ENCODE measurements around the gene SELENOM.
A peak's percentile ranks its signal among the peaks of the same experiment; 100 is the strongest.

The SELENOM gene

GRCh38 chr22:31125521-31126117, 18.3 kb upstream of the SELENOM start:
- no peak overlapping the region for H2BK120ac ChIP-seq (ENCODE audit: low read depth, low read length)
- peaks cover 17% of the 10 kb centered on the region for H3K4me1 ChIP-seq (ENCODE audit: control insufficient read depth, insufficient read depth, low read depth, low read length)
- peaks cover 4 to 56% of the 10 kb centered on the region in 2 experiments for H3K27me3 ChIP-seq (ENCODE audit: control insufficient read depth in 1 of 2, insufficient read depth in 1 of 2, low read length in 2 of 2)
- no peak overlapping the region for H2BK12ac ChIP-seq (ENCODE audit: low read length in 2 of 2)
- H2AFZ ChIP-seq (ENCODE audit: low read depth, low read length) = no peak overlapping the region
- H2BK5ac ChIP-seq (ENCODE audit: low read depth, low read length, poor library complexity, severe bottlenecking) = no peak overlapping the region
- no peak overlapping the region for H3K4me2 ChIP-seq (ENCODE audit: low read length, poor library complexity, severe bottlenecking)
- H3K4me3 ChIP-seq (ENCODE audit: insufficient read depth in 1 of 2, low read depth in 1 of 2, low read length in 2 of 2) = no peak overlapping the region
- H3K9ac ChIP-seq (ENCODE audit: low read length) = no peak overlapping the region
- peaks cover 0 to 3% of the 10 kb centered on the region in 2 experiments for H3K36me3 ChIP-seq (ENCODE audit: control insufficient read depth in 1 of 2, insufficient read depth in 2 of 2, low read depth in 1 of 2, low read length in 2 of 2)
- 81% methylated on average over 12 of the region's 12 CpGs for WGBS
- no peak for DNase-seq
- H3K79me1 ChIP-seq (replicated peaks; ENCODE audit: low read length, poor library complexity, severe bottlenecking) = no peaks in the 10 kb centered on the region
- no peak overlapping the region for H4K91ac ChIP-seq (ENCODE audit: low read length)
- no peak overlapping the region for H3K18ac ChIP-seq (ENCODE audit: low read depth in 1 of 2, low read length in 2 of 2)
- H3K27ac ChIP-seq (ENCODE audit: low read length, poor library complexity, severe bottlenecking) = no peak overlapping the region
- no peak overlapping the region for H3K4ac ChIP-seq (ENCODE audit: low read depth in 1 of 2, low read length in 2 of 2)
- H4K8ac ChIP-seq (ENCODE audit: low read length) = no peak overlapping the region
- no peak overlapping the region for H3K23ac ChIP-seq (ENCODE audit: low read length in 2 of 2)
- no peak overlapping the region for H3K14ac ChIP-seq (ENCODE audit: low read length in 2 of 2)
- H2AK5ac ChIP-seq (ENCODE audit: low read length, severe bottlenecking) = no peak overlapping the region
- H3K9me3 ChIP-seq (ENCODE audit: control insufficient read depth, low read length) = no peaks in the 10 kb centered on the region
- H2BK15ac ChIP-seq (ENCODE audit: low read depth, poor library complexity, severe bottlenecking) = peak overlapping the region; percentile 33

DNA sequence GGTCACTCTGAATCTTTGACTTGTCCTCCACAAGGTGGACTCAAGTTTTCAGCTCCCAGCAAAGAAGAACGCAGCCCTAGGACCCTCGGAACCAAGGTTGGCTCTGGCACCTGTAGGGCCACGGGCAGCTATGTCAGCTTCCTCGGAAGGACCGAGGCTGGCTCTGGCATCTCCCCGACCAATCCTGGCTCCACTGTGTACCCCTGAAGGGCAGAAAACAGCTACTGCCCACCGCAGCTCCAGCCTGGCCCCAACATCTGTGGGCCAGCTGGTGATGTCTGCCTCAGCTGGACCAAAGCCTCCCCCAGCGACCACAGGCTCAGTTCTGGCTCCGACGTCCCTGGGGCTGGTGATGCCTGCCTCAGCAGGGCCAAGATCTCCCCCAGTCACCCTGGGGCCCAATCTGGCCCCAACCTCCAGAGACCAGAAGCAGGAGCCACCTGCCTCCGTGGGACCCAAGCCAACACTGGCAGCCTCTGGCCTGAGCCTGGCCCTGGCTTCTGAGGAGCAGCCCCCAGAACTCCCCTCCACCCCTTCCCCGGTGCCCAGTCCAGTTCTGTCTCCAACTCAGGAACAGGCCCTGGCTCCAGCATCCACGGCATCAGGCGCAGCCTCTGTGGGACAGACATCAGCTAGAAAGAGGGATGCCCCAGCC, 17.6 kb upstream of the SELENOM start:
- no peak overlapping the region for H3K23ac ChIP-seq (ENCODE audit: low read length in 2 of 2)
- no peaks in the 10 kb centered on the region for H3K79me1 ChIP-seq (replicated peaks; ENCODE audit: low read length, poor library complexity, severe bottlenecking)
- no peak overlapping the region for H2AK5ac ChIP-seq (ENCODE audit: low read length, severe bottlenecking)
- no peak overlapping the region for H2BK15ac ChIP-seq (ENCODE audit: low read depth, poor library complexity, severe bottlenecking)
- H4K8ac ChIP-seq (ENCODE audit: low read length) = no peak overlapping the region
- H3K4me1 ChIP-seq (ENCODE audit: control insufficient read depth, insufficient read depth, low read depth, low read length) = peaks cover 17% of the 10 kb centered on the region
- peaks cover 4 to 56% of the 10 kb centered on the region in 2 experiments for H3K27me3 ChIP-seq (ENCODE audit: control insufficient read depth in 1 of 2, insufficient read depth in 1 of 2, low read length in 2 of 2)
- H3K36me3 ChIP-seq (ENCODE audit: control insufficient read depth in 1 of 2, insufficient read depth in 2 of 2, low read depth in 1 of 2, low read length in 2 of 2) = peaks cover 0 to 3% of the 10 kb centered on the region in 2 experiments
- no peak for DNase-seq
- 85% methylated on average over 14 of the region's 14 CpGs for WGBS
- H3K4me3 ChIP-seq (ENCODE audit: insufficient read depth in 1 of 2, low read depth in 1 of 2, low read length in 2 of 2) = no peak overlapping the region
- H3K4ac ChIP-seq (ENCODE audit: low read depth in 1 of 2, low read length in 2 of 2) = no peak overlapping the region
- H3K14ac ChIP-seq (ENCODE audit: low read length in 2 of 2) = no peak overlapping the region
- no peak overlapping the region for H3K9ac ChIP-seq (ENCODE audit: low read length)
- no peak overlapping the region for H2BK120ac ChIP-seq (ENCODE audit: low read depth, low read length)
- no peak overlapping the region for H2AFZ ChIP-seq (ENCODE audit: low read depth, low read length)
- no peak overlapping the region for H3K18ac ChIP-seq (ENCODE audit: low read depth in 1 of 2, low read length in 2 of 2)
- peak overlapping the region; percentile 4 for H4K91ac ChIP-seq (ENCODE audit: low read length)
- no peaks in the 10 kb centered on the region for H3K9me3 ChIP-seq (ENCODE audit: control insufficient read depth, low read length)
- no peak overlapping the region for H3K27ac ChIP-seq (ENCODE audit: low read length, poor library complexity, severe bottlenecking)
- no peak overlapping the region for H2BK12ac ChIP-seq (ENCODE audit: low read length in 2 of 2)
- no peak overlapping the region for H2BK5ac ChIP-seq (ENCODE audit: low read depth, low read length, poor library complexity, severe bottlenecking)
- no peak overlapping the region for H3K4me2 ChIP-seq (ENCODE audit: low read length, poor library complexity, severe bottlenecking)

GRCh38 chr22:31124290-31124689, 16.9 kb upstream of the SELENOM start:
- 88% methylated on average over 3 of the region's 3 CpGs for WGBS

GRCh38 chr22:31123292-31123602, 15.9 kb upstream of the SELENOM start:
- Histone ChIP-seq H2BK12ac (ENCODE audit: low read length in 2 of 2) (no peak overlapping the region), H3K4me1 (ENCODE audit: control insufficient read depth, insufficient read depth, low read depth, low read length) (peaks cover 17% of the 10 kb centered on the region), H3K27ac (ENCODE audit: low read length, poor library complexity, severe bottlenecking) (no peak overlapping the region), H4K91ac (ENCODE audit: low read length) (peak overlapping the region; percentile 7), H3K4ac (ENCODE audit: low read depth in 1 of 2, low read length in 2 of 2) (no peak overlapping the region), H3K14ac (ENCODE audit: low read length in 2 of 2) (no peak overlapping the region), H3K79me1 (replicated peaks; ENCODE audit: low read length, poor library complexity, severe bottlenecking) (no peaks in the 10 kb centered on the region), H3K27me3 (ENCODE audit: control insufficient read depth in 1 of 2, insufficient read depth in 1 of 2, low read length in 2 of 2) (peaks cover 4 to 62% of the 10 kb centered on the region in 2 experiments), H2AFZ (ENCODE audit: low read depth, low read length) (peak overlapping the region; percentile 68), H3K4me3 (ENCODE audit: insufficient read depth in 1 of 2, low read depth in 1 of 2, low read length in 2 of 2) (peak overlapping the region in 1 of 2 experiments; percentile 53), H3K9me3 (ENCODE audit: control insufficient read depth, low read length) (no peaks in the 10 kb centered on the region), H2BK120ac (ENCODE audit: low read depth, low read length) (no peak overlapping the region), H3K4me2 (ENCODE audit: low read length, poor library complexity, severe bottlenecking) (peak overlapping the region; percentile 88), H3K23ac (ENCODE audit: low read length in 2 of 2) (peak overlapping the region in 1 of 2 experiments; percentile 35), H2BK15ac (ENCODE audit: low read depth, poor library complexity, severe bottlenecking) (no peak overlapping the region), H3K36me3 (ENCODE audit: control insufficient read depth in 1 of 2, insufficient read depth in 2 of 2, low read depth in 1 of 2, low read length in 2 of 2) (peaks cover 0 to 3% of the 10 kb centered on the region in 2 experiments), H3K18ac (ENCODE audit: low read depth in 1 of 2, low read length in 2 of 2) (peak overlapping the region; percentile 34 to 82), H4K8ac (ENCODE audit: low read length) (no peak overlapping the region), H2AK5ac (ENCODE audit: low read length, severe bottlenecking) (no peak overlapping the region), H2BK5ac (ENCODE audit: low read depth, low read length, poor library complexity, severe bottlenecking) (no peak overlapping the region), H3K9ac (ENCODE audit: low read length) (no peak overlapping the region)
- DNase-seq = no peak
- WGBS = 62% methylated on average over 4 of the region's 4 CpGs

More at GRCh38 chr22:31124290-31124689, 16.9 kb upstream of the SELENOM start:
- DNase-seq = no peak
- no peak overlapping the region for H2AFZ ChIP-seq (ENCODE audit: low read depth, low read length)
- H3K36me3 ChIP-seq (ENCODE audit: control insufficient read depth in 1 of 2, insufficient read depth in 2 of 2, low read depth in 1 of 2, low read length in 2 of 2) = peaks cover 0 to 3% of the 10 kb centered on the region in 2 experiments
- H3K27ac ChIP-seq (ENCODE audit: low read length, poor library complexity, severe bottlenecking) = no peak overlapping the region
- H3K9me3 ChIP-seq (ENCODE audit: control insufficient read depth, low read length) = no peaks in the 10 kb centered on the region
- H4K91ac ChIP-seq (ENCODE audit: low read length) = no peak overlapping the region
- no peak overlapping the region for H3K18ac ChIP-seq (ENCODE audit: low read depth in 1 of 2, low read length in 2 of 2)
- H3K4me2 ChIP-seq (ENCODE audit: low read length, poor library complexity, severe bottlenecking) = no peak overlapping the region
- H2BK120ac ChIP-seq (ENCODE audit: low read depth, low read length) = no peak overlapping the region
- no peak overlapping the region for H3K14ac ChIP-seq (ENCODE audit: low read length in 2 of 2)
- no peaks in the 10 kb centered on the region for H3K79me1 ChIP-seq (replicated peaks; ENCODE audit: low read length, poor library complexity, severe bottlenecking)
- peaks cover 17% of the 10 kb centered on the region for H3K4me1 ChIP-seq (ENCODE audit: control insufficient read depth, insufficient read depth, low read depth, low read length)
- peaks cover 4 to 59% of the 10 kb centered on the region in 2 experiments for H3K27me3 ChIP-seq (ENCODE audit: control insufficient read depth in 1 of 2, insufficient read depth in 1 of 2, low read length in 2 of 2)
- no peak overlapping the region for H2BK15ac ChIP-seq (ENCODE audit: low read depth, poor library complexity, severe bottlenecking)
- no peak overlapping the region for H3K23ac ChIP-seq (ENCODE audit: low read length in 2 of 2)
- H4K8ac ChIP-seq (ENCODE audit: low read length) = no peak overlapping the region
- H3K9ac ChIP-seq (ENCODE audit: low read length) = no peak overlapping the region
- H2AK5ac ChIP-seq (ENCODE audit: low read length, severe bottlenecking) = no peak overlapping the region
- H3K4ac ChIP-seq (ENCODE audit: low read depth in 1 of 2, low read length in 2 of 2) = no peak overlapping the region
- no peak overlapping the region for H2BK5ac ChIP-seq (ENCODE audit: low read depth, low read length, poor library complexity, severe bottlenecking)
- no peak overlapping the region for H3K4me3 ChIP-seq (ENCODE audit: insufficient read depth in 1 of 2, low read depth in 1 of 2, low read length in 2 of 2)
- H2BK12ac ChIP-seq (ENCODE audit: low read length in 2 of 2) = no peak overlapping the region

Data from mesenchymal stem cell (in vitro differentiated cells and primary cell).